Nephron (organoid): ENCODE measurements around the gene ZDHHC14.
A peak's percentile ranks its signal among the peaks of the same experiment; 100 is the strongest.

ENCODE experiments used
- H3K27ac Mint-ChIP-seq, 3 experiments: 2 replicates each; pipeline ENCODE4 v1.8.0; 2020; ENCODE audit warnings: mixed read lengths in 3 of 3, mild to moderate bottlenecking in 2 of 3, moderate library complexity in 1 of 3
- H3K27me3 Mint-ChIP-seq: 2 replicates; pipeline ENCODE4 v1.8.0; 2021; ENCODE audit warnings: low read depth, mild to moderate bottlenecking, moderate library complexity, mixed read lengths
- H3K36me3 Mint-ChIP-seq: 2 replicates; pipeline ENCODE4 v1.8.0; 2020; ENCODE audit warnings: low read depth, mixed read lengths
- H3K4me1 Mint-ChIP-seq: 2 replicates; pipeline ENCODE4 v1.8.0; 2020; ENCODE audit warnings: mixed read lengths
- H3K4me3 Mint-ChIP-seq, 3 experiments: 2 replicates each; pipeline ENCODE4 v1.8.0; 2020; ENCODE audit warnings: mild to moderate bottlenecking in 3 of 3, mixed read lengths in 3 of 3, moderate library complexity in 2 of 3
- H3K9me3 Mint-ChIP-seq: 2 replicates; pipeline ENCODE4 v1.8.0; 2020; ENCODE audit warnings: mixed read lengths
- TF ChIP-seq, protein P1 (sequence below), 3 experiments: fragments of 200-600 bp; sonication (generic); IDR thresholded peaks; one replicate each; pipeline ENCODE4 v1.5.0; 2021; ENCODE audit warnings: antibody characterized with exemption in 3 of 3; ENCODE audit not compliant: unreplicated experiment in 3 of 3

The ZDHHC14 gene

DNA sequence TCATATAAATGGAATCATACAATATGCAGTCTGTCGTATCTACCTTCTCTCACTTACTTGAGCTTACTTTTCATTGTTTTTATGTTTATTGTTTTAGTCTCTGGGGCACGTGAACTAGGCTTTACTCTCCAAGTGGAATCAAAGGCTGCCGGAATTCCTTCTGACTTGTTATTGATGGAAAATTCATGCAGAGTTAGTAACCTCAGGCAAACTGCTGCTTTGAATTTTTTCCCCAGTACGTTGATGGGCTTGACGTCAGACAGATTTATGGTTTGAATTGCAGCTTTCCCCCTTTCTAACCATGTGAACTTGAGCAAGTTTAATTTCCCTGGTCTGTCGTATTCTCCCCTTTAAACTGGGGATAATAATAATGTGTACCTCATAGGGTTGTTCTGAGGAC, 68.6 kb downstream of the ZDHHC14 start:
- Mint-ChIP-seq H3K36me3 (no peaks in the 10 kb centered on the region), H3K27me3 (peaks cover 7% of the 10 kb centered on the region), H3K4me1 (peaks cover 16% of the 10 kb centered on the region), H3K27ac (peak overlapping the region; percentile 77 to 88 (median 82)), H3K4me3 (no peak overlapping the region), H3K9me3 (no peaks in the 10 kb centered on the region)
- TF ChIP-seq, protein P1, sequence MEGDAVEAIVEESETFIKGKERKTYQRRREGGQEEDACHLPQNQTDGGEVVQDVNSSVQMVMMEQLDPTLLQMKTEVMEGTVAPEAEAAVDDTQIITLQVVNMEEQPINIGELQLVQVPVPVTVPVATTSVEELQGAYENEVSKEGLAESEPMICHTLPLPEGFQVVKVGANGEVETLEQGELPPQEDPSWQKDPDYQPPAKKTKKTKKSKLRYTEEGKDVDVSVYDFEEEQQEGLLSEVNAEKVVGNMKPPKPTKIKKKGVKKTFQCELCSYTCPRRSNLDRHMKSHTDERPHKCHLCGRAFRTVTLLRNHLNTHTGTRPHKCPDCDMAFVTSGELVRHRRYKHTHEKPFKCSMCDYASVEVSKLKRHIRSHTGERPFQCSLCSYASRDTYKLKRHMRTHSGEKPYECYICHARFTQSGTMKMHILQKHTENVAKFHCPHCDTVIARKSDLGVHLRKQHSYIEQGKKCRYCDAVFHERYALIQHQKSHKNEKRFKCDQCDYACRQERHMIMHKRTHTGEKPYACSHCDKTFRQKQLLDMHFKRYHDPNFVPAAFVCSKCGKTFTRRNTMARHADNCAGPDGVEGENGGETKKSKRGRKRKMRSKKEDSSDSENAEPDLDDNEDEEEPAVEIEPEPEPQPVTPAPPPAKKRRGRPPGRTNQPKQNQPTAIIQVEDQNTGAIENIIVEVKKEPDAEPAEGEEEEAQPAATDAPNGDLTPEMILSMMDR (IDR thresholded peaks at IDR 0.05; ENCODE audit: unreplicated experiment in 3 of 3) = no peak

DNA sequence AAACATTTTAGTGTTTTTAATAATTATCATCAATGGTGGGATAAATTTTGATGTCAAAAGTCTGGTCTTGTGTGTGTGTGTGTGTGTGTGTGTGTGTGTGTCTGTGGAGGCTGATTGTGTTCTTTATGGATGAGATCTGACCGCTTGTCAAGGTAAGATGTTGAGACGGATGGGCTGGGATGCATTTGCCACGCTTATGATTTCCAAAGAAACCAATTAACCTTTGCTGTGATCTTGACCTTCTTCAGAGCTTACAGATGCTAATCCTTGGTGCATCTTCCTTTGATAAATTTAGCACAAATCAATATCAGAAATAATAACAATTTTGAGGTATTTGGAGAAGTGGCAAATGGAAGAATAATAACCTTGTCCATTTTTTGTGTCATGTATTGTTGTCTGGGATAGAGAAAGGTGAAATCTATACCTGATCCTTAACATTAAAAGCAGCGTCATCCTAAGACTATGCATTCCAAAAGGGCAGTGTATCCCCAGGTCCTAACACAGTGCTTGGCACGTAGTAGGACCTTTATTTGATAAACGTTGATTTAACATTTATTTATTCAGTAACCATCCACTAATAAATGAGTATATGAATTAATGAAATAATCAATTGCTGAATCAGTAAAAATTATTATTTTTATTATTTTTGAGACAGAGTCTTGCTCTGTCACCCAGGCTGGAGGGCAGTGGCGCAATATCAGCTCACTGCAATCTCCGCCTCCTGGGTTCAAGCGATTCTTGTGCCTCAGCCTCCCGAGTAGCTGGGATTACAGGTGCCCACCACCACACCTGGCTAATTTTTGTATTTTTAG, 70.1 kb downstream of the ZDHHC14 start:
- Mint-ChIP-seq H3K4me3 (no peak overlapping the region), H3K9me3 (no peaks in the 10 kb centered on the region), H3K4me1 (peaks cover 21% of the 10 kb centered on the region), H3K36me3 (no peaks in the 10 kb centered on the region), H3K27ac (peak overlapping the region; percentile 77 to 88 (median 82)), H3K27me3 (peaks cover 4% of the 10 kb centered on the region)
- TF ChIP-seq, protein P1 (IDR thresholded peaks at IDR 0.05; ENCODE audit: unreplicated experiment in 3 of 3) = no peak

DNA sequence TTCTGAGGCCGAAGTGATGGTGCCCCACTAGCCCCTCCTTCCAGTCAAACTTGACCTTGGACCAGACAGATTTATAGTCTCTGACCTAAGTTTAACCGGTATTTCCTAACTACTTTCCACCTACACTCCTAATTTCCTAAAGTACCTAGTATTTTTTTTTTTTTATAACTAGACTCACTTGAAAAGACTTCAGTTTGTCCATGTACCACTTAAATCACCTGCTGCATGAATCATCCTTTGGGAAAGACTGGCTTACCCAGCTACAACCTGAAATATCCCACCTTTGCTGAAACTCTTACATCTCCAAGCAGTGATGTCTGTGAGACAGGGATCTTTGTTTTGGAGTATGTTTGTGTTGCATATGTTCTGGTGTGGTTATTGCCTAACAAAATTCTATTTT, 71.1 kb downstream of the ZDHHC14 start:
- no peaks in the 10 kb centered on the region for H3K9me3 Mint-ChIP-seq
- TF ChIP-seq, protein P1 (IDR thresholded peaks at IDR 0.05; ENCODE audit: unreplicated experiment in 3 of 3) = no peak
- H3K27ac Mint-ChIP-seq = peak overlapping the region; percentile 44 to 63 (median 46)
- H3K4me1 Mint-ChIP-seq = peaks cover 25% of the 10 kb centered on the region
- no peak overlapping the region for H3K4me3 Mint-ChIP-seq
- peaks cover 4% of the 10 kb centered on the region for H3K27me3 Mint-ChIP-seq
- no peaks in the 10 kb centered on the region for H3K36me3 Mint-ChIP-seq

DNA sequence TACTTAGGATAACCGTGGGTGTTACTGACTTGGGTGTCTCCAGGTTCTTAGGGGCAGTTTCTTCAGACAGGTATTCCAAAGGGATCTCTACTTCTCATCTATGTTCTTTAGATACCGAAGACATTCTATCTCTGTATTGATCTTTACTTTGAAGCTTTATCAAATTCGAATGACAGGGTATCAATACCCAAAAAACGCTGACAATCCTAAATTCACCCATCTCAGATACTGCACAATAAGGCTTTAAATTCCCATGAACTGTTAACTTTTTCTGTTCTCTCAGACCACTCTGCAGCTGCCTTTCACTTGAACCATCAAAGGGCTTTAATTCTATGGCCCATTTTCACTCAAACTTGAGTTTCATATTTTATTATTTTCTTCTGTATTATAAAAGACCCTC, 72.1 kb downstream of the ZDHHC14 start:
- no peak overlapping the region for H3K4me3 Mint-ChIP-seq
- no peaks in the 10 kb centered on the region for H3K36me3 Mint-ChIP-seq
- H3K4me1 Mint-ChIP-seq = peaks cover 25% of the 10 kb centered on the region
- H3K27me3 Mint-ChIP-seq = no peaks in the 10 kb centered on the region
- TF ChIP-seq, protein P1 (IDR thresholded peaks at IDR 0.05; ENCODE audit: unreplicated experiment in 3 of 3) = no peak
- H3K9me3 Mint-ChIP-seq = no peaks in the 10 kb centered on the region
- peak overlapping the region in 2 of 3 experiments; percentile 80 to 81 for H3K27ac Mint-ChIP-seq

DNA sequence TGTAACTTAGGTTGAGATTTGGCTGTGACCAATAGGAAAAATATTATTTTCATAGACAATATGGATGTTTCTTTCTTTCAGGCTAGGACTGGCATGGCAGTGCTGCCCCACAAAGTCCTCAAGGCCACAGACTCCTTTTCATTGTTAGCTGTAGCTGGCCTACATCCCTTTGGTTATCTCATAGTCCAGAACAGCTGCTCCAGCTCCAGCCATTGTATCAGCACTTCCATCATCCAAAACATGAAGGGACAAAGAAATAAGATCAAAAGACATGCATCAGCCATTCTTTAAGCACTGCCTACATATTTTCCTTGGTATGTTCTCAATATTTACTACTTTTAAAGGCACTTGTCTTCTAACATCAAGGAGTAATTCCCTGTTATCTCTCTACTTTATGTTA, 73.0 kb downstream of the ZDHHC14 start:
- Mint-ChIP-seq H3K27ac (no peak overlapping the region), H3K4me3 (no peak overlapping the region), H3K36me3 (no peaks in the 10 kb centered on the region), H3K27me3 (no peaks in the 10 kb centered on the region), H3K4me1 (peaks cover 25% of the 10 kb centered on the region), H3K9me3 (no peaks in the 10 kb centered on the region)
- TF ChIP-seq, protein P1 (IDR thresholded peaks at IDR 0.05; ENCODE audit: unreplicated experiment in 3 of 3) = no peak
